Prostate gland (tissue), 2 donors: Measurements from ENCODE around the gene CTSF.
"Not testable (repeated sequence)": the region's sequence is repeated elsewhere in the genome, so short reads cannot be mapped to it uniquely, and the experiment has no call there.

Source experiments
- POLR2A ChIP-seq: fragments of 450-650 bp; IDR thresholded peaks from one replicate; pipeline ENCODE4 v1.6.1; 2016; ENCODE audit warnings: antibody characterized with exemption, mild to moderate bottlenecking
- POLR2AphosphoS5 ChIP-seq: sonication (generic); formaldehyde crosslinking; IDR thresholded peaks from one replicate; pipeline ENCODE4 v1.6.1; 2017; ENCODE audit warnings: antibody characterized with exemption
- TF ChIP-seq, protein P1 (sequence below), 4 experiments: fragments of 200-600 bp in 2 of 4; fragments of 450-650 bp in 2 of 4; sonication (generic) in 2 of 4; IDR thresholded peaks; 1 replicate in 3 of 4; 2 replicates in 1 of 4; pipeline ENCODE4 v1.5.1; 2016 to 2019; ENCODE audit warnings: antibody characterized with exemption in 4 of 4, mild to moderate bottlenecking in 2 of 4, moderate library complexity in 2 of 4

- TF ChIP-seq, protein P1, sequence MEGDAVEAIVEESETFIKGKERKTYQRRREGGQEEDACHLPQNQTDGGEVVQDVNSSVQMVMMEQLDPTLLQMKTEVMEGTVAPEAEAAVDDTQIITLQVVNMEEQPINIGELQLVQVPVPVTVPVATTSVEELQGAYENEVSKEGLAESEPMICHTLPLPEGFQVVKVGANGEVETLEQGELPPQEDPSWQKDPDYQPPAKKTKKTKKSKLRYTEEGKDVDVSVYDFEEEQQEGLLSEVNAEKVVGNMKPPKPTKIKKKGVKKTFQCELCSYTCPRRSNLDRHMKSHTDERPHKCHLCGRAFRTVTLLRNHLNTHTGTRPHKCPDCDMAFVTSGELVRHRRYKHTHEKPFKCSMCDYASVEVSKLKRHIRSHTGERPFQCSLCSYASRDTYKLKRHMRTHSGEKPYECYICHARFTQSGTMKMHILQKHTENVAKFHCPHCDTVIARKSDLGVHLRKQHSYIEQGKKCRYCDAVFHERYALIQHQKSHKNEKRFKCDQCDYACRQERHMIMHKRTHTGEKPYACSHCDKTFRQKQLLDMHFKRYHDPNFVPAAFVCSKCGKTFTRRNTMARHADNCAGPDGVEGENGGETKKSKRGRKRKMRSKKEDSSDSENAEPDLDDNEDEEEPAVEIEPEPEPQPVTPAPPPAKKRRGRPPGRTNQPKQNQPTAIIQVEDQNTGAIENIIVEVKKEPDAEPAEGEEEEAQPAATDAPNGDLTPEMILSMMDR (IDR thresholded peaks at IDR 0.05) = not testable (repeated sequence)
- not testable (repeated sequence) for TF ChIP-seq POLR2A, POLR2AphosphoS5
Measured at GRCh38 chr11:66606608-66607007, 38.2 kb upstream of the CTSF start.
